IMR-90 (cell line): Measurements from ENCODE around the gene TCF12. TPM values are rescaled to one million over a fixed set of nuclear protein-coding genes. Genes with fewer than 3 reads are reported as not detected.

Source experiments
- ATAC-seq: fragments of 200-7000 bp; cut with Tn5 transposase; 2 replicates; pipeline ENCODE4 v1.9.1; 2020; ENCODE audit warnings: low read depth, mild to moderate bottlenecking, moderate library complexity
- BruUV-seq: library from RNA; stranded (reverse); fragments of 400-500 nt; replicated peaks from 2 replicates; lab custom pipeline; 2021; lab: Mats Ljungman, UMichigan
- CTCF ChIA-PET: fragments of 300-600 bp; formaldehyde crosslinking; extraction: SDS; loops from one replicate; lab custom pipeline; 2021; ENCODE audit warnings: antibody characterized with exemption; lab: Yijun Ruan, JAX
- POLR2A ChIA-PET: fragments of 300-600 bp; sonication (Branson Sonifier 250); formaldehyde crosslinking; loops from one replicate; lab custom pipeline; 2022; ENCODE audit warnings: antibody characterized with exemption; ENCODE audit not compliant: unreplicated experiment; lab: Charles Lee
- DNase-seq: peaks from one replicate; pipeline ENCODE4 v3.0.0; 2013
- H2AFZ ChIP-seq: replicated peaks from 2 replicates; pipeline ENCODE3; 2013; ENCODE audit warnings: low read length, mild to moderate bottlenecking; ENCODE audit not compliant: poor library complexity
- H2AK5ac ChIP-seq: 2 replicates; pipeline ENCODE4 v1.6.1; 2013; ENCODE audit warnings: low read depth, low read length, inconsistent platforms
- H2AK9ac ChIP-seq: replicated peaks from 2 replicates; pipeline ENCODE3; 2013; ENCODE audit warnings: mild to moderate bottlenecking, low read depth, low read length, moderate library complexity; ENCODE audit not compliant: poor library complexity
- H2BK120ac ChIP-seq: 2 replicates; pipeline ENCODE4 v1.6.1; 2013; ENCODE audit warnings: low read depth, low read length, inconsistent platforms
- H2BK15ac ChIP-seq: 3 replicates; pipeline ENCODE4 v1.6.1; 2013; ENCODE audit warnings: low read depth, low read length, inconsistent platforms
- H2BK20ac ChIP-seq: 2 replicates; pipeline ENCODE4 v1.6.1; 2013; ENCODE audit warnings: low read depth, mild to moderate bottlenecking, inconsistent platforms, low read length, moderate library complexity
- H2BK5ac ChIP-seq: 2 replicates; pipeline ENCODE4 v1.6.1; 2013; ENCODE audit warnings: mild to moderate bottlenecking, low read depth, low read length, inconsistent platforms; ENCODE audit not compliant: poor library complexity, severe bottlenecking
- H3K14ac ChIP-seq: replicated peaks from 2 replicates; pipeline ENCODE4 v1.6.1; 2013; ENCODE audit warnings: low read depth, low read length, inconsistent platforms
- H3K18ac ChIP-seq: 2 replicates; pipeline ENCODE4 v1.6.1; 2013; ENCODE audit warnings: low read depth, low read length, control low read depth
- H3K23ac ChIP-seq: 2 replicates; pipeline ENCODE4 v1.6.1; 2013; ENCODE audit warnings: low read depth, low read length, inconsistent platforms
- H3K27ac ChIP-seq: 2 replicates; pipeline ENCODE4 v1.5.1; 2013; ENCODE audit warnings: mild to moderate bottlenecking, control low read depth, low read length; ENCODE audit not compliant: insufficient read depth
- H3K27me3 ChIP-seq: 2 replicates; pipeline ENCODE4 v1.6.1; 2013; ENCODE audit warnings: low read length; ENCODE audit not compliant: control insufficient read depth, insufficient read depth
- H3K36me3 ChIP-seq: 2 replicates; pipeline ENCODE4 v1.6.1; 2013; ENCODE audit warnings: low read length, mixed read lengths; ENCODE audit not compliant: control insufficient read depth, insufficient read depth
- H3K4ac ChIP-seq: 2 replicates; pipeline ENCODE4 v1.6.1; 2013; ENCODE audit warnings: low read depth, low read length, inconsistent platforms
- H3K4me1 ChIP-seq: 2 replicates; pipeline ENCODE4 v1.6.1; 2013; ENCODE audit warnings: low read length, mixed read lengths; ENCODE audit not compliant: control insufficient read depth, insufficient read depth
- H3K4me2 ChIP-seq: 2 replicates; pipeline ENCODE4 v1.6.1; 2013; ENCODE audit warnings: low read depth, mild to moderate bottlenecking, control low read depth, low read length, moderate library complexity
- H3K4me3 ChIP-seq: 2 replicates; pipeline ENCODE4 v1.5.1; 2013; ENCODE audit warnings: low read depth, mild to moderate bottlenecking, control low read depth, low read length, moderate library complexity; ENCODE audit not compliant: insufficient read depth
- H3K56ac ChIP-seq: 2 replicates; pipeline ENCODE4 v1.6.1; 2013; ENCODE audit warnings: low read length, inconsistent platforms; ENCODE audit not compliant: insufficient read depth; ENCODE audit errors: extremely low read depth
- H3K79me1 ChIP-seq, 2 experiments: 2 replicates each; pipeline ENCODE4 v1.6.1; 2013; ENCODE audit warnings: low read length in 2 of 2, inconsistent platforms in 1 of 2, low read depth in 1 of 2
- H3K9ac ChIP-seq: 2 replicates; pipeline ENCODE4 v1.6.1; 2013; ENCODE audit warnings: low read depth, low read length, control low read depth
- H3K9me1 ChIP-seq: 2 replicates; pipeline ENCODE4 v1.6.1; 2013; ENCODE audit warnings: low read length, inconsistent platforms; ENCODE audit not compliant: insufficient read depth
- H3K9me3 ChIP-seq: 2 replicates; pipeline ENCODE4 v1.6.1; 2013; ENCODE audit warnings: low read length; ENCODE audit not compliant: control insufficient read depth, insufficient read depth
- H4K20me1 ChIP-seq: 2 replicates; pipeline ENCODE4 v1.6.1; 2013; ENCODE audit warnings: low read length, inconsistent platforms; ENCODE audit not compliant: insufficient read depth
- H4K5ac ChIP-seq: 2 replicates; pipeline ENCODE4 v1.6.1; 2013; ENCODE audit warnings: mild to moderate bottlenecking, low read depth, low read length, control low read depth
- H4K8ac ChIP-seq, 2 experiments: 2 replicates each; pipeline ENCODE4 v1.6.1; 2013; ENCODE audit warnings: low read depth in 2 of 2, low read length in 2 of 2, control low read depth in 1 of 2, inconsistent platforms in 1 of 2
- H4K91ac ChIP-seq: 2 replicates; pipeline ENCODE4 v1.6.1; 2013; ENCODE audit warnings: low read depth, low read length, inconsistent platforms; ENCODE audit not compliant: insufficient read depth
- CHD1 ChIP-seq: IDR thresholded peaks from 2 replicates; pipeline ENCODE4 v1.6.1; 2012; ENCODE audit warnings: low read depth, low read length, improper control_type of control experiment
- MAFK ChIP-seq: IDR thresholded peaks from 2 replicates; pipeline ENCODE4 v1.6.1; 2012; ENCODE audit warnings: low read depth, low read length, improper control_type of control experiment
- dilution Hi-C: fragments of 300-500 bp; cut with HindIII; formaldehyde crosslinking; loops from one replicate; pipeline ENCODE4 v1.14.3; 2018; ENCODE audit warnings: low sequenced_read_pairs; ENCODE audit not compliant: unreplicated experiment
- in situ Hi-C: fragments of 300-500 bp; cut with MboI; formaldehyde crosslinking; loops from 3 replicates; pipeline ENCODE4 v1.14.3; 2019; ENCODE audit warnings: low sequenced_read_pairs, inconsistent platforms, mixed read lengths
- intact Hi-C: fragments of 100-400 bp; cut with micrococcal nuclease; formaldehyde crosslinking; loops from 2 replicates; pipeline ENCODE4 v1.10.0; 2022
- polyA plus RNA-seq, 3 experiments: library from polyadenylated mRNA; depleted of rRNA; stranded (reverse); fragments of >200 nt; gene quantifications; 2 replicates each; pipeline ENCODE4 v1.2.3, GENCODE V29; 2012; ENCODE audit warnings: low replicate concordance in 1 of 3
- total RNA-seq: library from RNA; depleted of rRNA; stranded (reverse); fragments of >200 nt; gene quantifications from 2 replicates; pipeline ENCODE4 v1.2.3, GENCODE V29; 2012

Gene TCF12
- total and polyA plus RNA-seq, 2 of the 4 experiments (the other 2 are of a cell fraction), result 79.4 to 160 TPM

GRCh38 chr15:56933811-56934210 is 15.4 kb downstream of the TCF12 start:
- H3K4me2 ChIP-seq, result no peak overlapping the region
- dilution Hi-C loops, result no loop called here
- POLR2A ChIA-PET, result no interaction called here
- no peak for TF ChIP-seq CHD1
- peak; percentile 55; the same call in 1 of the 2 replicates for TF ChIP-seq MAFK
- no TSS peak for BruUV-seq
- H2AK9ac ChIP-seq, result no peak overlapping the region
- H2BK20ac ChIP-seq, result no peak overlapping the region
- no peak overlapping the region for H4K8ac ChIP-seq
- H3K23ac ChIP-seq, result no peak overlapping the region
- peaks cover 9% of the 10 kb centered on the region for H3K4me1 ChIP-seq
- peaks cover 4% of the 10 kb centered on the region for H3K36me3 ChIP-seq
- H3K4me3 ChIP-seq, result no peak overlapping the region
- no peak overlapping the region for H3K4ac ChIP-seq
- peaks cover 4% of the 10 kb centered on the region; the same call in 1 of the 2 replicates for H3K9me1 ChIP-seq
- no peak overlapping the region for H2BK15ac ChIP-seq
- H2AK5ac ChIP-seq, result no peak overlapping the region
- ATAC-seq (no peak), DNase-seq (no peak)
- no peaks in the 10 kb centered on the region for H3K27me3 ChIP-seq
- no peak overlapping the region for H3K18ac ChIP-seq
- no peak overlapping the region for H3K14ac ChIP-seq
- intact Hi-C loops, result loop anchor here (1.0 kb wide), 1 partner anchor 19 kb away; no protein-coding TSS in a partner anchor
- no peak overlapping the region for H4K5ac ChIP-seq
- in situ Hi-C loops, result no loop called here
- H2AFZ ChIP-seq, result no peak overlapping the region
- H4K91ac ChIP-seq, result no peak overlapping the region
- no peak overlapping the region for H3K9ac ChIP-seq
- no peak overlapping the region for H2BK5ac ChIP-seq
- peaks cover 62% of the 10 kb centered on the region; the same call in 1 of the 2 replicates for H4K20me1 ChIP-seq
- no peak overlapping the region for H3K27ac ChIP-seq
- peaks cover 27 to 67% of the 10 kb centered on the region in 2 experiments for H3K79me1 ChIP-seq
- H2BK120ac ChIP-seq, result no peak overlapping the region
- H3K9me3 ChIP-seq, result 0 out of 2 replicates have a peak, but pooled peaks cover 2% of the 10 kb centered on the region
- H3K56ac ChIP-seq, result no peak overlapping the region
- CTCF ChIA-PET, result no interaction called here
